Fibroblast of the aortic adventitia (primary cell): ENCODE data around the gene STT3A. TPM values are rescaled to one million over a fixed set of nuclear protein-coding genes. Genes with fewer than 3 reads are reported as not detected.

Source experiments
- DNase-seq: peaks from one replicate; pipeline ENCODE4 v3.0.0-alpha.2; 2010; ENCODE audit warnings: low read depth
- H3K4me3 ChIP-seq: 2 replicates; pipeline ENCODE4 v1.5.1; 2011; ENCODE audit warnings: low read depth, mild to moderate bottlenecking, control low read depth, low read length, moderate library complexity
- total RNA-seq: library from RNA; depleted of rRNA; stranded (reverse); fragments of >200 nt; gene quantifications from 2 replicates; pipeline ENCODE4 v1.2.3, GENCODE V29; 2012; ENCODE audit warnings: low replicate concordance
- TF ChIP-seq, protein P1 (sequence below): IDR thresholded peaks from 2 replicates; pipeline ENCODE4 v1.5.1; 2011; ENCODE audit warnings: mild to moderate bottlenecking, low read length, control low read depth, inconsistent platforms; ENCODE audit not compliant: insufficient read depth

Gene STT3A
- total RNA-seq, 1 donor, result 285 TPM

- H3K4me3 ChIP-seq, result no peak overlapping the region
- TF ChIP-seq, protein P1, sequence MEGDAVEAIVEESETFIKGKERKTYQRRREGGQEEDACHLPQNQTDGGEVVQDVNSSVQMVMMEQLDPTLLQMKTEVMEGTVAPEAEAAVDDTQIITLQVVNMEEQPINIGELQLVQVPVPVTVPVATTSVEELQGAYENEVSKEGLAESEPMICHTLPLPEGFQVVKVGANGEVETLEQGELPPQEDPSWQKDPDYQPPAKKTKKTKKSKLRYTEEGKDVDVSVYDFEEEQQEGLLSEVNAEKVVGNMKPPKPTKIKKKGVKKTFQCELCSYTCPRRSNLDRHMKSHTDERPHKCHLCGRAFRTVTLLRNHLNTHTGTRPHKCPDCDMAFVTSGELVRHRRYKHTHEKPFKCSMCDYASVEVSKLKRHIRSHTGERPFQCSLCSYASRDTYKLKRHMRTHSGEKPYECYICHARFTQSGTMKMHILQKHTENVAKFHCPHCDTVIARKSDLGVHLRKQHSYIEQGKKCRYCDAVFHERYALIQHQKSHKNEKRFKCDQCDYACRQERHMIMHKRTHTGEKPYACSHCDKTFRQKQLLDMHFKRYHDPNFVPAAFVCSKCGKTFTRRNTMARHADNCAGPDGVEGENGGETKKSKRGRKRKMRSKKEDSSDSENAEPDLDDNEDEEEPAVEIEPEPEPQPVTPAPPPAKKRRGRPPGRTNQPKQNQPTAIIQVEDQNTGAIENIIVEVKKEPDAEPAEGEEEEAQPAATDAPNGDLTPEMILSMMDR, result no peak
- no peak for DNase-seq
Observed at GRCh38 chr11:125594958-125595357, 2.3 kb downstream of the STT3A start.

DNA sequence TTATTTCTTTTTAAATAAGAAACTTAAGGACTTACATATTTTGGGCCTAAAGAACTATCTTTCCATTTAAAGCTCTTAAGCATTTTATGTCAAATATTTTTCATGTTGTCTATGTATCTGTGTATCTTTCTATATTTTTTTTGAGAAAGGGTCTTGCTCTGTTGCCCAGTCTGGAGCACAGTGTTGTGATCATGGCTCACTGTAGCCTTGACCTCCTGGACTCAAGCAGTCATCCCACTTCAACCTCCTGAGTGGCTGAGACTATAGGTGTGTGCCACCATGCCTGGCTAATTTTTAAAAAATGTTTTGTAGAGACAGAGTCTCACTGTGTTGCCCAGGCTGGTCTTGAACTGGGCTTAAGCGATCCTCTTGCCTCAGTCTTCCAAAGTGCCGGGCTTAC lies 8.0 kb downstream of the STT3A start:
- no peak overlapping the region for H3K4me3 ChIP-seq
- TF ChIP-seq, protein P1, result no peak
- no peak for DNase-seq

- DNase-seq, result no peak
- H3K4me3 ChIP-seq, result no peak overlapping the region
- TF ChIP-seq, protein P1, result no peak
Observed at GRCh38 chr11:125603207-125603606, 10.6 kb downstream of the STT3A start.

GRCh38 chr11:125605417-125605816 lies 12.8 kb downstream of the STT3A start:
- TF ChIP-seq, protein P1, result no peak
- H3K4me3 ChIP-seq, result no peak overlapping the region
- DNase-seq, result no peak

DNA sequence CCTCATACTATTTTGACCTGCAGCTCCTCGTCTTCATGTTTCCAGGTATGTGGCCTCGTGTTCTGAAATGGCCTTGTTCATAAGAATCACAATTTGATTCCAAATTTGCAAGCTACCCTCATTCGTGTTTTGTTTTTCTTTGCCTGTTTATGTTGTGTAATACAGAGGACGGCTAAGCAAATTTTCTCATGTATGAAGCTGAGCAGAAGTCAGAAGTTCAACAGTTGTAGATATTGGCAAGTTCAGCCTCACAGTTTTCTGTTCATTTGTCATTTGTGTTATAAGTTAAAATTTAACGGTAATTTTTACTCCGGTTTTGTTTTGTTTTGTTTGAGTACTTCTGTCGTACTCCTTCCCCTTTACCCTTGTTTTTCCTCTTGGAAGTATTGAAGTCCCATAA lies 16.9 kb downstream of the STT3A start:
- TF ChIP-seq, protein P1, result no peak
- no peak overlapping the region for H3K4me3 ChIP-seq
- DNase-seq, result no peak

DNA sequence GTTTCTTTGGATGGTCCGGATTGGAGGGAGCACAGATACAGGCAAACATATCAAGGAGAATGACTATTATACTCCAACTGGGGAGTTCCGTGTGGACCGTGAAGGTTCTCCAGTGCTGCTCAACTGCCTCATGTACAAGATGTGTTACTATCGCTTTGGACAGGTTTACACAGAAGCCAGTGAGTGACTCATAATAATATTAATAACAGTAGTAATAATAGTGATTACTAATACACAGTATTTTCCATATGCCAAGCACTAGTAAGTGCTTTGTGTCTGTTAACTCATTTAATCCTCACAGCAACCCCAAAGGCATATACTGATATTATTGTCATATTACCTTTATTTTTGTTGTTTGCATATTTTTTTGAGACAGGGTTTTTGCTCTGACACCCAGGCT lies 25.7 kb downstream of the STT3A start:
- TF ChIP-seq, protein P1, result no peak
- no peak for DNase-seq
- no peak overlapping the region for H3K4me3 ChIP-seq

- TF ChIP-seq, protein P1, result no peak
- no peak overlapping the region for H3K4me3 ChIP-seq
- DNase-seq, result peak; percentile 56
Observed at GRCh38 chr11:125621995-125622394, 29.3 kb downstream of the STT3A start.
